ENCODE measurements around the gene GTF3C5.

GRCh38 chr9:133067006-133067405, 36.2 kb downstream of the GTF3C5 start:
- no peak for TF ChIP-seq CTCF (conservative IDR thresholded peaks at IDR 0.05; ENCODE audit: low read length)
- TF ChIP-seq EZH2phosphoT487 (IDR thresholded peaks at IDR 0.05; ENCODE audit: borderline replicate concordance), result no peak

Measured in Loucy (cell line).